ENCODE measurements around the gene SLC38A3.
"Not testable (repeated sequence)": the region's sequence is repeated elsewhere in the genome, so short reads cannot be mapped to it uniquely, and the experiment has no call there.

The SLC38A3 gene

DNA sequence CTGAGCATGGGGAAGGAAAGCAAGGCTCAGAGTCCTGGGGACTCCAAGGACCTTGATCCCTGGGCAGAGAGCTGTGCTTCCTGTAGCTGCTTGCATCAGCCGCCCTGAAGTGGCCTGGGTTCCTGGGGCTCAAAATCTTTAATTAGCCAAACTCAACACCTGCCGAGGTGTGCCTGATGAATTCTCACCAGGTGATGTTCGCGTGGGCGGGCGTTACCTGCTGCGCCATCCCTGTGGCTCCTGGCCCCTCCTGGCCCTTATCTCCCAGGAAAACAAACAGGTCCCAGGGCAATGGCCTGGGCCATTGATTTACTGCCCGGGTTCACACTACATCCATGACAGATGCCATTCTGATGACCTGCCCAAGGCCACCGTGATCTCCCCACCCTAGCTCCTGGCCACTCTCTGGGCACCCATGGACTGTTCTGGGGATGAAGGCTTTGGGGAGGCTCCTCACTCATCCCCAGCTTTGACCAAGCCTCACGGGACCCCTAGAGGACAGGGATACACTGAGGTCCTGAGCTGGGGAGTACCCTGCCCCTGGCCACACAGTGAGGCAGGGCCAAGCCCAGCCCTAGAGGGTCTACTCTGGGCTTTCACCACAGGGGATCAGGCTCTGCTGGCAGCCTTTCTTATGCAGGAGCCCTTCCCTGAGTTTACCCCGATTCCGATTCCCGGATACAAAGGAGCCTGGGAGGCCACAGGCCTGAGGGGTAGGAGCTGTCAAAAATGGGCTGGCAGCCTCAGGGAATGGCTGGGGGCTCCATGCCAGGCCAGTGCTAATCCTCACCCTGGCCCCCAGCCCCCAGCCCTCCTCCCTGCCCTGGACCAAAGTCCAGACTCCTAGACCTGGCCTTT is 5.7 kb downstream of the SLC38A3 start:
- DNase-seq (ENCODE audit: low read depth): no peak

DNA sequence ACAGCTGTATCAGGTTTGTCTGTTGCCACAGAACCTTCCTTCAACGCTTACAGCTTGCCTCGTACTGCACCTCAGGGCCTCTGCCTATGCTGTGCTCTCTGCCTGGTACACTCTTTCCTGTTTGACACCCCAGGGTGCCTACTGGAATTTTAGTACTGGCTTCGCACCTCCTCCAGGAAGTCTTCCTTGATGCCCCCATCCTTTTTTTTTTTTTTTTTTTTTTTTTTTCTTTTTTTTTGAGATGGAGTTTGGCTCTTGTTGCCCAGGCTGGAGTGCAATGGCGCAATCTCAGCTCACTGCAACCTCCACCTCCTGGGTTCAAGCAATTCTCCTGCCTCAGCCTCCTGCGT is 6.3 kb downstream of the SLC38A3 start:
- DNase-seq (ENCODE audit: low read depth): not testable (repeated sequence)

DNA sequence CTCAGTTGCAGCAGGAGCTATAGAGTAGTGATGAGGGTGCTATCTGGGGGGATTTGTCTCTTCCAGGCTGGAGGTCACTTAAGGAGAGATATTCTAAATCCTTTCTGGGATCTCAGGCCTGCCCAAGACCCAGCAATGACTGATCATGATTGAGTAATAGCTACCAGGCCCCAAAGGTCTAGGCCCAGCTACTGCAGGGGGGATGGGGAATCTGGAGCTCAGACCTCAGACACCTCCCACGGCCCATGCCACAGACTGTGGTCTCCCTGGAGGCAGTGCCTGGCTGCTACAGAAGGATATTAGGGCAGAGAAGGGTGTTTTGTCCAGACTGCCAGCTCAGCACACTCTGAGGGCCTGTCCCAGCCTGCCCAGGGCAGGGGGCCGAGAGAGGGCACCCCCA is 6.9 kb downstream of the SLC38A3 start:
- DNase-seq (ENCODE audit: low read depth): peak; percentile 43

DNA sequence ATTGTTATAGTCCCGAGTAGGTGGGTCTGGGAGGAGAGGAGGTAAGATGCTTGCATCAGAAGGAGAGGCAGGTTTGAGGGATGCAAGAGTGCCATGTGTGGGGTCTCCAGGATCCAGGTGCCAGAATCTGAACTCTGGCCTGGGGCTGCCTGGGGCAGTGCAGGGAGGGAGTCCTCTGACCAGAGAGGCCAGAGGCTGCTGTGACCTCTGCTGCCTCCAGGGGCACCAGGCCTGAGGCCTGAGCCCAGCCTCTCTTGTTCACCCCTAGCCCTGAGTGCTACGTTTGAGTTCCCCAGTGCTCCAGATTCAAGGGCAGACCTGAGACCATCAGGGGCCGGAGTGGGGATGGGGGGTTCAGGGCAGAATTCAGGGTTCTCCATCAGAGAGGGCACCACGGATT is 7.4 kb downstream of the SLC38A3 start:
- DNase-seq (ENCODE audit: low read depth): no peak

DNA sequence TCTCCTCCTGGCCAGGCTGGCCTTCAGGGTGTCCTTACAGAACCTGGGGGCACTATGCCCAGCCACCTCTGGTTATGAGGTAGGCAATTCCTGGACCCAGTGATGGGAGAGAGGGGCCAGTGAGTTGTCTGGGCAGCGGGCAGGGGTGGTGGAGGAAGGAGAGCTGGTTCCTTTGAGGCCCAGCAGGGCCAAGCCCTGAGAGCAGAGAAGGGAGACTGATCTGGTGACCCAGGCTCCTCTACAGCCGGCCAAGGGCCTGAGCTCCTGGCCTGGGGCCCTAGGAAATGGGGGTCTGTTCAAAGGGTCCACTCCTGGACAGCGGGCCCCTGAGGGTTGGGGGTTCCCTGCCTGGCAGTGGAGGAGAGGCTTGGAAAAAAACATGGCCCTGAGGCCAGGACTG is 7.9 kb downstream of the SLC38A3 start:
- DNase-seq (ENCODE audit: low read depth): no peak

DNA sequence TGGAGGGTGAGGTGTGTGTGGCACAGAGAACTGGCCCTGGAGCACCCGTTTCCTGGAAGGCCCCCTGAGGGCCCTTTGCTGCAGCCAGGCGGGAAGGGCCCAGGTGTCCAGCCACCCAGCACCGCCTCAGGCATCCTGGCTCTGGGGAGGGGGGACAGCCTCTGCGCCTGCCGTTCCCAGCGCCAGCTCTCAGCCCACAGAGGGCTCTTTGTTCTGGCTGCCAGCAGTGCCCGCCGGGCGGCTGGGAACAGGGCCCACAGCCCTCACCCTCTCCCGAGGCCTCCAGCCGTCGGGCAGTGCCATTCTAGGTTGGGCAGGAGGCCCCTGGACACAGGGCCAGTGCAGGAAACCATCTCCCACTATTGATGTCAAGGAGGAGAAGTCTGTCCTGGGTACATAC is 8.3 kb downstream of the SLC38A3 start:
- no peak for DNase-seq (ENCODE audit: low read depth)

DNA sequence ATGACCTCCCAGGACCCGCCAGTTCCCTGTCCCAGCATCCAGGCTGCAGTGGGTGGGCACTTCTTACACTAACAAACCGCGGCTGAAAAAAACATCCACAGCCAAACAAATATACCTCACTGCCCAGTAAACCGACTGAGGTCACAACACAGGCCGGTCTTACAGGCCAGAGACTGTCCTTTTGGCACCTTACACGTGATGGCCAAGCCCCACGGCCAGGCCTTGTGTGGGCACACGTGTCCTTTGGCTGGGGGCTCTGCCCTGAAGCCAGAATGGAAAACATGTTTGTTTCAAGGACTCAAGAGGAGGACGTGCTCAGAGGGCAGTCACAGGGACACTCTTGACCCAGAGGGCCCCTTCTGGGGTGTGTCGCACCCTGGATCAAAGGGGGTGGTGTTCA is 9.8 kb downstream of the SLC38A3 start:
- DNase-seq (ENCODE audit: low read depth): no peak

DNA sequence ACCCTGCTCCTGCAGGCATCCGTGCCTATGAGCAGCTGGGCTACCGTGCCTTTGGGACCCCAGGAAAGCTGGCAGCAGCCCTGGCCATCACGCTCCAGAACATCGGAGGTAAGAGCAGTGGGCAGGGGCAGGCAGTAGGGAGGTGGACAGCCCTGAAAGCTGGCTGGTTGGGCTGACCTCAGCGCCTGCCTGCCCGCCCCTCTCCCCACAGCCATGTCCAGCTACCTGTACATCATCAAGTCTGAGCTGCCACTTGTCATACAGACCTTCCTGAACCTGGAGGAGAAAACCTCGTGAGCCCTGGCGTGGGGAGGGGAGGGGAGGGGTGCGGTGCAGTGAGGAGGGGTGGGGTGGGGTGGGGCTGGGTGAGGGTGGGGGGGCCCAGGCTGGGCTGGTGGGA is 10.5 kb downstream of the SLC38A3 start:
- no peak for DNase-seq (ENCODE audit: low read depth)

DNA sequence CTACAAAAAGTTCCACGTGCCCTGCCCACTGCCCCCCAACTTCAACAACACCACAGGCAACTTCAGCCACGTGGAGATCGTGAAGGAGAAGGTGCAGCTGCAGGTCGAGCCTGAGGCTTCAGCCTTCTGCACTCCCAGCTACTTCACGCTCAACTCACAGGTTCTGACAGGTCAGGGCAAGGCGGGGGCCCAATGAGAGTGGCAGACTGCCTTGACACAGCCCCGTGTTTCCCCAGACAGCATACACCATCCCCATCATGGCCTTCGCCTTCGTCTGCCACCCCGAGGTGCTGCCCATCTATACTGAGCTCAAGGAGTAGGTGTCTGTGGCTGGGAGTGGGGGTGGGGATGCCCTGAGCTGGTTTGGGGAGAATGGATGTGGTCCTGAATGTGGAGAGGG is 12.6 kb downstream of the SLC38A3 start:
- DNase-seq (ENCODE audit: low read depth): no peak

DNA sequence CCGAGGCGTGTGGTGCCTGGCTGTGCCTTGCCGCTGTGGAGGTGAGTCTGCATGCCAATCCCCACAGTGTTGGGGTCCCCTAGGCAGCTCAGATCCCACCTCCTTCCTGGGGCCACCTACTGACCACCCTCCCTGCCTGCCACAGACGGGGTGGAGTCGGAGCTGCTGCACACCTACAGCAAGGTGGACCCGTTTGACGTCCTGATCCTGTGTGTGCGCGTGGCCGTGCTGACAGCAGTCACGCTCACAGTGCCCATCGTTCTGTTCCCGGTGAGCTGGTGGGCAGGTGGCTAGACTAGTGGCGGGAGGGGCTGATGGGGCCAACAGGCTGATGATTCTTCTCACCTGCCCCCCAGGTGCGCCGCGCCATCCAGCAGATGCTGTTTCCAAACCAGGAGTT is 13.4 kb downstream of the SLC38A3 start:
- DNase-seq (ENCODE audit: low read depth): no peak

DNA sequence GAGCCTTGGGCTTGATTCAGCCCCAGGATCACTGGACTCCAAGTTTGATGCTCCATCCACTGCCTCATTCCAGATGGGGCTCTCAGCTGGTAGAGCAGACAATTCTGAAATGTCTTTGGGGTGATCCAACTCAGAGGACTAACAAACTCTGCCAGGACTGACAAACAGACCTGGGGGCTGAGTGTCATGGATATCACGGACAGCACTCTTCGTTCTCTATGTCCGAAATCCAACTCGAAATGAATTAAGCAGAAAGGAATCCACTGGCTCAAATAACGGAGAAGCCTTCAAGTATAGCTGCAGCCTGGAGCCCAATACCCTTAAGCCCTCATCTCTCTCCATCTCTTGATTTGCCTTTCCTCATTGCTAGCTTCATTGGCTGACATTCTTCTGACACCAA is 14.2 kb downstream of the SLC38A3 start:
- no peak for DNase-seq (ENCODE audit: low read depth)

DNA sequence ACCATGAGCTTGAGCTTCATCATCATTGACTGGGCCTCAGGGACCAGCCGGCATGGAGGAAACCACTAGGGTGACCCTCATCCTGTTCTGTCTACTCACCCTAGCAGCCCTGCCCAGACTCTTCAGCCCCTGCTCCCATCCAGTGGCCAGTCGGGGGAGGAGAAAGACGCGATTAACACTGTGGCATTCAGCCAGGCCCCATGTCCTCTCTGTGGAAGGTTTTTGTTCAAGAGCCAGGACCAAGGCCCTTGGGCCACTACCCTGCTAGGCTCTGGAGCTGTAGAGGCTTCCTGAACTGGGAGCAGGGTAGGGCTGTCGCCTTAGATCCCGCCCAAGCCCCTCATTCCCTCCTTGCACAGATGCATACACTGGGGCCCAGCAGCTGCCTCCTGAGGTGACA is 15.0 kb downstream of the SLC38A3 start:
- DNase-seq (ENCODE audit: low read depth): no peak

DNA sequence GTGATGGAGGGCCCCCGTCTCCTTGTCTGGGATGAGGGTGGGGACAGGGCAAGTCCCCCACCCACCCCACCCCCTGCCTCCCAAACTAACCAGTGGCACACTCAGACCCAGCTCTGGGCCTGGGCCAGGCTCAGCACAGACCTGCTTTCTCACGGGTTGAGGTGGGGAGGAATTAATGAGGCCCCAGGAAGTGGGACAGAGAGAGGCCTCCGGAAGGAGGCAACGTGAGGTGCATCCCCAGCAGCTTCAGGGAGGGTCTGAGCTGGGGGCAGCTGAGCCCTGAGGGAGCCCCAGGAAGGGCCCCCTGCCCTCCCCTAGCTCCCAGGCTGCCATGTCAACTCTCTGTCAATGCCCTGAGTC is 16.0 kb downstream of the SLC38A3 start:
- no peak for DNase-seq (ENCODE audit: low read depth)

DNA sequence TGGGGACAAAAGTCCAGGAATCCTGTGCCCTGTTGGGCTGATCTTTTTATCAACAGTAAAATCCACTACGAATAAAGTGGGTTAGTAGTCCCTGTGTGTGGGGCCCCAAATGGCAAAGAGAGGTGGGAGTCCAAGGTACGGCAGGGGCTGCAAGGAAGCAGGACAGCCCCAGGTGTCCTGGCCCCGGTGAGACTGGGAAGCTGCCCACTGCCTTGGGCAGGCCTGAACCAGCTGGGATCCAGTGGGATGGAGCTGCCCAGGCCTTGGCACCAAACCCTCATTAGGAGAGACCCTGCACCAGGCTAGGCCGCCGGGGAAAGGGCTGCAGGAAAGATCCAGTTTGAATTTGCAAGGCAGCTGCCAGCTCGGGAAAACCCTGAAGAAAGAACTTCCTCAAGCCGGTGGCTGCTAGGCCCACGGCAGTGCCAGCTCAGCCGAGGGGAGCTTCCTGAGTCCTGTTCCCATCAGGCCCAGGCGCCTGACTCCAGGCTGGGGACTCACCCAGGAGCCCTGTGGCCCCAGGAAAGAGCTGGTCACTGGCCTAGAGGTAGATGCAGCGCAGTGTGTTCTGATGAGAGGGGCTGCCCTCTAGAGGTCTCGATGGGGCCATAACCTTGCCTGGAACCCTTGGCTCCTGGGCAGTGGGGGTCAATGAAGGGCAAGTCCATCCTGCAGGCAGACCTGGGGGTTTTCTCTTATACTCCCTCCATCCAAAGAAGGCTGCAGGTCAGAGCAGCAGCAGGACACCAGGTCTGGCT is 16.5 kb downstream of the SLC38A3 start:
- DNase-seq (ENCODE audit: low read depth): no peak

DNA sequence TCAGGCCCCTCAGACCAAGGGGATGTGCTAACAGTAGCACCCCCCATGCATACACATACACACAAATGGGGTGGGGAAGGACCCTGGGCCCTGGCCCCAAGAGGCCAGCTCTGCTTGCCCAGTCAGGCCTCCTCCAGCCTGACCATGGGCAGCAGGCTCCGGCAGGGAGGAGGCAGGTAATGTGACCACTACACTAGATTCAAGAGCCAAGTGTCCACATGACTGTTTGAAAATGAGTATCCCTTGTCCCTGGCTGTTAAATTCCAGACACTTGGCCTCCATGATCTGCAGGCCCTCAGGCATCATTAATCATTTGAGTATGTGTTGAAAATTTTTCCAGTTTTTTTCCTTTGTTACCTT is 17.1 kb downstream of the SLC38A3 start:
- no peak for DNase-seq (ENCODE audit: low read depth)

DNA sequence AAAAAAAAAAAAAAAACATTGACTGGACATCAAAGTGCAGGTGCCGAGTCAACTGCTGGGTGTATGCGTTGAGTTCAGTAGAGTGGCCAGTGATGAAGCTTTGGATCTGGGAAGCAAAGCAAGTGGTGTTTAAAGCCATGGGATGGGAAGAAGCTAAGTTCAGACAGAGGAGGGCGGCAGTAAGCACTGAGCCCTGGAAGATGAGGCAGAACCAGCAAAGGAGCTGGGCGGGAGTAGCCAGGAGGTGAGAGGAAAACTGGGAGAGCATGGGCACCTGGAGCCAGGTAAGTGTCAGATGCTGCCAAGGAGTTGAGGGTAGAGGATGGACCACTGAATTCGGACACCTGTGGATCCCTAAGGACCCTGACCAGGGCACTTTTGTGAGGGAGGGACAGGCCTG is 19.6 kb downstream of the SLC38A3 start:
- DNase-seq (ENCODE audit: low read depth): no peak

DNA sequence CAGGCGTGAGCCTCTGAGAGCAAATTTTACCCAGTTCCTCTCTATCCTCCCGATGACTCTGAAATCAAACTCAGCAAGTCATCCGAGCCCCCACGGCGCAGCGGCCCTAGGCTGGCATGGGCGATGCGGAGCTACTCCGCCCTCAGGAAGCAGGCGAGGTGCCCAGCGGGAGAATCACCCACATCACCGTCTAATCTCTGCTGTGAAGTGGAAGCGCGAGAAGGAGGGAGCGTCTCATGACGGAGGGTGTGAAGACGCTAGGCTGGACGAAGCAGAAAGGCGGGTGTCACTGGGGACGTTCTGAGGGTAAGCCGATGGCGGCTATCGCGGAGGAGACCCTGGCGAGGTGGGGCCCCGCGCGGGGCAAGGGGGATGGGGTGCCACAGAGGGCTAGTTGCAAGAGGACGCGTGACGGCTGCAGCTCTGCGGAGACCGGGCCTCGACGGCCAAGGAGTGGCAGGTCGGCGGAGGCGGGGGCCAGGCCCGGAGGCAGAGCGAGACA is 21.9 kb downstream of the SLC38A3 start:
- DNase-seq (ENCODE audit: low read depth): no peak

DNA sequence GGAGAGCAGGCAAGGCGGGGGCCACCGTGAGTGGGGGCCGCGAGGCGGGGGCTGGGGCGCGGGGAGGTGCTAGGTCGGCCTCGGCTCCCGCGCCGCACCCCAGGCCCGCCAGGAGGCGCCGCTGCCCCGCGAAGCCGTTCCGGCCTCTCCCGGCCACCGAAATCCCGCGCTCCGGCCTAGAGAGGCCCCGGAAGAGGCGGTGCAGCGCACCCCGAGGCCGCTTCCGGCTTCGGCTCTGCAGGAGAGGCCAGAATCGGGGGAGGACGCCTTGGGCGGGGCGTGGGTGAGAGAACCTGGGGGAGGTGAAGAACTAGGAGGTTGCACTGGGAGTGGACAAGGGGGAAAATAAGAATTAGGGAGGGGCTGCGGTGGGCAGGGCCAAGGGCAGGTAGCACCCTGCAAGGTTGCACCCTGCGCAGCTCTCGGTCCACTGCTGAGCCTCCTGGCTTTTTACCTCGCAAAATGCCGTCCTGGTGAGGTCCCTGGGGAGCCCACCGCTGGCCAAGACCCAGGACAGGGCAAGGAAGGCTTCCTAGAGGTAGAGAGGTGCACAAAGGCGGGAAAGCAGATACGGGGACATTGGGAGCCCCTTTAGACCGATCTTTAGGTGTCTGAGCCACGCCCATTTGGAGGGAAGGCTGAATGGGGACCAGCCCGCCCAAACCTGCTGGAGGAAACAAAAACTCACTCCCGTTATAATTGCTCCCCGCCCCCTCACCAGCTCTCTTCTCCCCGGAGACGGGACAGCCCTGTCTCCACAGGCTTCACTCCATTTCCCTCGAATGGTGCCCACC is 22.5 kb downstream of the SLC38A3 start:
- DNase-seq (ENCODE audit: low read depth): peak; percentile 80

DNA sequence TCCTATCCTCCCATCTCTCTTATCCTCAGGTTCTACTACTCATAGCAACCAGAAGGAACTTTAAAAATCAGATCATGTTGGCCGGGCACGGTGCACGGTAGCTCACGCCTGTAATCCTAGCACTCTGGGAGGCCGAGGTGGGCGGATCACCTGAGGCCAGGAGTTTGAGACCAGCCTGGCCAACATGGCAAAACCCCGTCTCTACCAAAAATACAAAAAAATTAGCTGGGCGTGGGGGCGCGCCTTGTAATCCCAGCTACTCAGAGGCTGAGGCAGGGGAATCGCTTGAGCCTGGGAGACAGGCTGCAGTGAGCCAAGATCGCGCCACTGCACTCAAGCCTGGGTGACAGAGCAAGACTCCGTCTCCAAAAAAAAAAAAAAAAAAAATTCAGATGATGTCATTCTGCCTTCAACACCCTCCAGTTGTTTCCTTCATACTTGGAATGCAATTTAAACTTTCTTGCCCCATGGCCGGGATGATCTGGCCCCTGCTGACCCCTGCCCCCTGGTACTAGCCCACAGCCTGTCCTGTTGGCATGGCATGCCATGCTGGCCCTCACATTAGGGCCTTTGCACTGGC is 23.2 kb downstream of the SLC38A3 start:
- DNase-seq (ENCODE audit: low read depth): not testable (repeated sequence)

DNA sequence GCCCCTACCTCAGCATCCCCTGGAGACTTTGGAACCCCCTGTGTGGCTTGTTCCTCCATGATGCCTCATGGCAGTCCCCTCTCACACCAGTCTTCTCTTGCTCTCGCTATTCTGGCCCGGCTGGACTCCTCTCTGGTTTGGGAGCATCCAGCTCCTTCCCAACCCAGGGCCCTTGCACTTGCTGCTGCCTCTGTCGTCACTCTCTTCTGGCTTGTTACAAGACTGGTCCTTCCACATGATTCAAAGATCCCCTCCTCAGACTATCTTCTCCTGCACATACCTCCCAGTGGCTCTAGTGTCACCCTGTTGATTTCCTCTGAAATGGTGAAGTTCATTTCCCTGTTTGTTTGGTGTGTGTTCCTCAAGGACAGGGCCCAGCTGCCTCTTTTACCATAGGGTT is 24.4 kb downstream of the SLC38A3 start:
- DNase-seq (ENCODE audit: low read depth): no peak

DNA sequence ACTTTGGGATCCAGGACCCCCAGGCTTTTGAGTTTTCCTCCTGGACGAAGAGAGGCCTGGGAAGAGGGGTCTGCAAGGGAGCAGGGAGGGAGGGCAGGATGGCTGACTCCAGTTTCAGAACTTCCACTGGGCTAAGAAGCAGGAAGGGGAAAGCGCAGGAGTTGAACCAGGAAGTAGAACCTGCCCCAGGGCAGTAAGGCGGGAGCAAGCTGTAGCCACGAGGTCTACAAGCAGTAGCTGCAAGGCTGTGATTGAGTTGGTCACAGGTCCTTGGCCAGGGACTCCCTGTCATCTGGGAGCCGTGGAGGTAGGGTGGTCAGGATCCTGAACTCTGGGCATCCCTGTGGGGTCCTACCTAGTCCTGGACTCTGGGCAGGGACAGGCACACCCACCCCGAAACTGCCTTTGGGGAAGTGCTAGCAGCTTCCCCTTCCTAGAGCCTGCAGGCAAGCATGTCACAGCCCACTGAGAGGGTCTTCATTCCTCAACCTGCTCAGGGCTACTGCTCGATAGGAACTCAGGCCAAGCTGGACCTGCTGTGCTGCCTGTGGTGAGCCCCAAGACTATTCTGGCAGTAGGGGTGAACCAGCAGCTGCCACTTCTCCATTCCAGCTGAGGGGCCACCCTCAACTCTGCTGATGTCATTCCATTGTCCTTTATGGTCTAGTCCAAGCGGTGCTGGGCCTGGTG is 25.2 kb downstream of the SLC38A3 start:
- DNase-seq (ENCODE audit: low read depth): no peak

DNA sequence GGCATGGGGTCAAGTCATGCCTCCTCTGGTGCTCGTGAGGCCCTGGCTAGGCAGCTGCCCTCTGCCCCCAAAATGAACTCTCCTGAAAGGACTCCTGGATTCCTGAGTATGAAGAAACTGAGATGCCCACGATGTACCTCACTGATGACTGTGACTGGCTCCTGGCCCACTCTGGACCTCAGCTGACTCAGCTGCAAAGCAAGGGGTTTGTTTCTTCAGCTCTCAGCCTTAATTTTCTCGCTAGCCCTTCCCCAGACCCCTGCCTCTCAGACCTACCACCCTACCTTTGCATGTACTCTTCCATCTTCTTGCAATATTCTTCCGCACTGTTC is 25.7 kb downstream of the SLC38A3 start:
- DNase-seq (ENCODE audit: low read depth): no peak
